Pancreas (tissue), 10 donors: ENCODE data around the gene PHF2. TPM values are rescaled to one million over a fixed set of nuclear protein-coding genes. Genes with fewer than 3 reads are reported as not detected.

Experiments
- ATAC-seq, 4 donors: fragments of 200-7000 bp; cut with Tn5 transposase; one replicate each; pipeline versions ENCODE4 v1.8.0 to v1.9.1; 2020; ENCODE audit warnings: mild to moderate bottlenecking in 4 of 4, moderate library complexity in 4 of 4
- DNase-seq, 6 donors: peaks; one replicate each; pipeline ENCODE4 v3.0.0-alpha.2; 2020
- FAIRE-seq: peaks from 2 replicates; lab custom pipeline; 2012; peaks lifted over from hg19 to GRCh38; lab: Jason Lieb, UNC
- H3K27ac ChIP-seq, 4 donors: fragments of 200-600 bp; sonication (generic); 1 replicate in 3 of 4; 2 replicates in 1 of 4; pipeline versions ENCODE4 v1.5.0 to v1.8.0; 2020
- H3K27me3 ChIP-seq, 4 donors: fragments of 200-600 bp; one replicate each; pipeline ENCODE4 v1.8.0; 2021
- H3K36me3 ChIP-seq, 3 donors: fragments of 200-600 bp; sonication (generic) in 1 of 3; one replicate each; pipeline versions ENCODE4 v1.5.0 to v1.8.0; 2020 to 2021
- H3K4me1 ChIP-seq, 3 donors: fragments of 200-600 bp; one replicate each; pipeline ENCODE4 v1.8.0; 2021
- H3K4me3 ChIP-seq, 4 donors: fragments of 200-600 bp; sonication (generic) in 2 of 4; one replicate each; pipeline versions ENCODE4 v1.5.0 to v1.8.0; 2020 to 2021
- H3K9me3 ChIP-seq, 4 donors: fragments of 200-600 bp; one replicate each; pipeline ENCODE4 v1.8.0; 2021
- CTCF ChIP-seq, 4 donors: fragments of 200-600 bp; sonication (generic) in 3 of 4; IDR thresholded peaks; one replicate each; pipeline versions ENCODE4 v1.5.0 to v1.8.0; 2021; ENCODE audit warnings: antibody characterized with exemption in 4 of 4
- WGBS, 2 donors: extraction: QIAGEN DNeasy Blood & Tissue Kit; methylation state at CpG; one replicate each; pipeline ENCODE4 v1.1.7; 2013; 5-methylcytosine and 5-hydroxymethylcytosine counted together
- intact Hi-C, 3 donors: fragments of 100-400 bp; cut with DNase I; formaldehyde crosslinking; loops; one replicate each; pipeline versions ENCODE4 v1.11.1 to v1.14.2; 2022
- polyA plus RNA-seq, 2 donors: library from polyadenylated mRNA; stranded (reverse); fragments of 200-250 nt; gene quantifications; one replicate each; pipeline ENCODE4 v1.2.3, GENCODE V29; 2013
- total RNA-seq, 6 donors: library from RNA; stranded (reverse); fragmentation: NEBNext Ultra II Directional in 4 of 6; extraction: Animal tissue kit (Norgen Biotek cat#: 25700) in 4 of 6; gene quantifications; one replicate each; pipeline versions ENCODE4 v1.2.1 to v1.2.4, GENCODE V29; 2021 to 2023
- donor health status: healthy with polysubstance abuse.
- donor health status: DM: no; HTN: no; CAD: no; lungs with moderate emphysema.
- donor health status: DM: no; HTN: no; CAD: no.
- donor health status: control.
- donor health status: control.
- donor health status: Bipolar disorder and iron deficiency.
- donor health status: DM: yes; HTN: yes; CAD: no.
- donor health status: DM: no; HTN: no; CAD: no.
- donor health status: DM: no; HTN: no; CAD: no.
- donor health status: DM: yes; HTN: yes; CAD: no.

The PHF2 gene
- total and polyA plus RNA-seq, 8 donors: 10.8 to 24.8 (median 12.7) TPM

DNA sequence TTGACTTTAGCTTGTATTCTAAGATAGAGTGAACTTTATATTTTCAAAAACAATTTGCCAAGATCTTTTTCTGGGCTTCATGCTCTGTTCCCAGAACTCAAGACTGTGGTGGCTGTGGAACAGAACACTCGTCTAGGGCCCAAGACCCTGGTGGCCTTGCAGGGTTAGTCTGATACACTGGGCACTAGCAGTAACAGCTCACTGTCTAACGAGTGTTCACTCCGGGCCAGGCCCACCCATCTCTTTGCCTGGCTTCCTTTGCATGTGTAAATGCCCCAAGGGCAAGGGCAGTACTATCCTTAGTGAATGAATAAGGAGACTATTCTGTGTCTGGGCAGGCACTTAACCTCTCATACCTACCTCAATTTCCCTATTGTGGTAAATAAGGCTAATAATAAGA is 47.4 kb downstream of the PHF2 start:
- TF ChIP-seq CTCF (IDR thresholded peaks at IDR 0.05): no peak
- Histone ChIP-seq H3K27me3 (no peaks in the 10 kb centered on the region), H3K27ac (no peak overlapping the region), H3K4me1 (peaks cover 0 to 3% (median 3%) of the 10 kb centered on the region in 3 donors), H3K4me3 (no peak overlapping the region), H3K36me3 (no peaks in the 10 kb centered on the region), H3K9me3 (no peaks in the 10 kb centered on the region)
- 77 to 82% methylated on average over 3 of the region's 3 CpGs for WGBS, 2 donors
- intact Hi-C loops: no loop called here
- no peak for DNase-seq
- no peak for FAIRE-seq
- ATAC-seq: no peak

- WGBS, 2 donors: 86 to 96% methylated on average over 6 of the region's 6 CpGs
- intact Hi-C loops: no loop called here
- no peak for FAIRE-seq
Measured at GRCh38 chr9:93624431-93624834, 48.0 kb downstream of the PHF2 start.

GRCh38 chr9:93624977-93625376 is 48.6 kb downstream of the PHF2 start:
- FAIRE-seq: no peak
- H3K27ac ChIP-seq: no peak overlapping the region

More at GRCh38 chr9:93624431-93624834, 48.0 kb downstream of the PHF2 start:
- ATAC-seq: no peak
- no peaks in the 10 kb centered on the region for H3K27me3 ChIP-seq
- no peak overlapping the region for H3K27ac ChIP-seq
- no peaks in the 10 kb centered on the region for H3K36me3 ChIP-seq
- no peak for TF ChIP-seq CTCF (IDR thresholded peaks at IDR 0.05)
- H3K9me3 ChIP-seq: no peaks in the 10 kb centered on the region
- no peak overlapping the region for H3K4me3 ChIP-seq
- DNase-seq: no peak
- H3K4me1 ChIP-seq: peaks cover 0 to 3% (median 3%) of the 10 kb centered on the region in 3 donors

DNA sequence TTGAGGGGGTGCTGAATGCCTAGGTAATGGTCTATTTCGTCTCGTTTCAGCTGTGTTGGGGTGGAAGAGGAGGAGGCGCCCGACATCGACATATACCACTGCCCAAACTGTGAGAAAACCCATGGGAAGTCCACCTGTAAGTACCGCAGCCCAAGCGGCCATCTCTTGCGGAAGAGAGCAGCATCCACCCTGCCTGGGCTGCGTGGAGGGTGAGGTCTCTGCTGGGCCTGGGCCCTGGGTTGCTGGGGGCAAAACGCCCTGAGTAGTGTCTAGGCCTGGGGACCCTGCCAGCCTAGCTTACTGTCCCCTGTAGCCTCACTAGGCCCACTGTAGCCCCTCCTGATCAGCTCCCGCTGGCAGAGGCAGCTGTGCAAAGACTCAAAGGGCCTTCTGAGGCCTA is 53.5 kb downstream of the PHF2 start:
- Histone ChIP-seq H3K27me3 (no peaks in the 10 kb centered on the region), H3K36me3 (peaks cover 0 to 5% (median 0%) of the 10 kb centered on the region in 3 donors), H3K27ac (no peak overlapping the region), H3K4me3 (no peak overlapping the region), H3K9me3 (no peaks in the 10 kb centered on the region), H3K4me1 (no peaks in the 10 kb centered on the region)
- intact Hi-C loops: no loop called here
- no peak for FAIRE-seq
- 90 to 95% methylated on average over 11 of the region's 11 CpGs for WGBS, 2 donors
- no peak for ATAC-seq
- DNase-seq: no peak
- no peak for TF ChIP-seq CTCF (IDR thresholded peaks at IDR 0.05)

More at GRCh38 chr9:93624977-93625376, 48.6 kb downstream of the PHF2 start:
- no peak overlapping the region for H3K4me3 ChIP-seq
- ATAC-seq: no peak
- peaks cover 0 to 3% (median 3%) of the 10 kb centered on the region in 3 donors for H3K4me1 ChIP-seq
- no peak for TF ChIP-seq CTCF (IDR thresholded peaks at IDR 0.05)
- no peaks in the 10 kb centered on the region for H3K9me3 ChIP-seq
- H3K36me3 ChIP-seq: no peaks in the 10 kb centered on the region
- no peaks in the 10 kb centered on the region for H3K27me3 ChIP-seq
- intact Hi-C loops: no loop called here
- DNase-seq: no peak

DNA sequence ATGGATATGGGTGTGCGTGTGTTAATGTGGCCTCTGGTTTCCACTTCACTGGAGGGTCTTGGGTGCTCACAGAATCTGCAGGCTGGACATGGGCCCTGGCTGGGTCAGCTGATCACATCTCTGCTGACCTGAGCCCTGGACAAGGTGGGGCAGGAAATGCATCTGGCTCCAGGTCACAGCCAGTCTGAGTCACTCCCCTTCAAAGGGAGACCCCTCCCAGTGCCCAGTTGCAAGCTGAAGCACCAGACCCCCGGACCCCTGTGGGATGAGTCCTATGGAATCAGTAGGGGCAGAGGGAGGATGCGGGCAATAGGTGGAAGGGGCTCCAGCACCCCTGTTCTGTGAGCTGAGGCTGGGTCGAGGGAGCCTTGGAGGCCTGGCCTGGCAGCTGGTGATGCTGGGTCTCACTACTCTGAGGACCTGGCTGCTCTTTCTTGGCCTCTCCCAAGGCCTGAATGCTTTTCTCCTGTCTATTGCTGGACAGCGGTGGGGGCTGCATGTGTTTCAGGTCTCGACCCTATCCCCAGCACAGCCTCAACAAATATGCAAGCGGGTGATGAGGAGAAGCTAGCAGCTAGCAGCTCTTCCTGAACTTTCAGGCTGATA is 54.5 kb downstream of the PHF2 start:
- no peak for DNase-seq
- H3K9me3 ChIP-seq: no peaks in the 10 kb centered on the region

More for the DNA sequence above, 54.5 kb downstream of the PHF2 start:
- peaks cover 0 to 5% (median 0%) of the 10 kb centered on the region in 3 donors for H3K36me3 ChIP-seq
- no peak for TF ChIP-seq CTCF (IDR thresholded peaks at IDR 0.05)
- no peaks in the 10 kb centered on the region for H3K27me3 ChIP-seq
- H3K27ac ChIP-seq: no peak overlapping the region
- ATAC-seq: no peak
- intact Hi-C loops: no loop called here
- WGBS, 2 donors: 94 to 98% methylated on average over 7 of the region's 7 CpGs
- H3K4me3 ChIP-seq: no peak overlapping the region
- no peaks in the 10 kb centered on the region for H3K4me1 ChIP-seq
- FAIRE-seq: no peak
